NCI-H2107 treated with DMSO at 0.1 percent for 48 hours (cell line): ENCODE data around the gene DDT.
"Not testable (repeated sequence)": the region's sequence is repeated elsewhere in the genome, so short reads cannot be mapped to it uniquely, and the experiment has no call there.

ENCODE experiments used
- DNase-seq: peaks from one replicate; lab custom pipeline; 2025; ENCODE audit not compliant: unreplicated experiment; lab: John Stamatoyannopoulos, UW

DDT gene

DNA sequence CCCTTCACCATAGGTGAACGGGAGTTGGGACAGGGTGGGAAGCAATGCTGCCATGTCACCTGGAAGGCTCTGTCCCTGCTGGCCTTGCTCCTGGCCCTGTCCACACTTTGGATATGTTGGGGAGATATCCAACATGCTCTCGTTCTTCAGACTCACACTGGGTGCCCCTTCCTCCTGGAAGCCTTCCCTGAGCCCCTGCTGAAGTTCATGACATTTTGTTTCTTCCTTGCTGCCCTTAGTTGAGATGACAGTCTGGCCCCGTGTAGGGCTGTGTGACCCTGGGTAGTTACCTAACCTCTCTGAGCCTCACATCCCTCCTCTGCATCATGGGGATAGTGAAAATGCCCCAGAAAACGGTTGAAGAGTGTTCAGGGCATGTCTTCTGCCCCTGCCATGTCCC, 20.8 kb downstream of the DDT start:
- not testable (repeated sequence) for DNase-seq

- not testable (repeated sequence) for DNase-seq
Observed at GRCh38 chr22:23952794-23953405, 21.3 kb downstream of the DDT start.

DNA sequence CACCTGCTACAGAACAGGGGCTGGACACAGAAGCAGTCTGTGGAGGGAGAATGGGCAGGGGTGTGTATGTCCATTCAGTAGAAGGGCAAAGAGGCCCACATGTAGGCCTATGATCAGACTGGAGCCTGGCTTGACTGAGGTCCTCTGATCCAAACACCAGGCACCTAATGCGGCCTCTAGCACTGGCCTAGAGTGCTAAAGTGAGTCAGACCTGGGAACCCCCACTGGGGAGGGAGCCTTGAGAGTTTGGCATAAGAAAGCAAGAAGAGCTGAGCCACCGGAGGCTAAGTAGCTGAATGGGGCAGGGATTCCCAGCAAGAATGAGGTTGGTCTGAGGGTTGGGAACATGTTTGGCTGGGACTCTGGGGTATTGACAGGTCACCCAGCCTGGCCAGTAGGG, 22.9 kb downstream of the DDT start:
- DNase-seq: not testable (repeated sequence)

DNA sequence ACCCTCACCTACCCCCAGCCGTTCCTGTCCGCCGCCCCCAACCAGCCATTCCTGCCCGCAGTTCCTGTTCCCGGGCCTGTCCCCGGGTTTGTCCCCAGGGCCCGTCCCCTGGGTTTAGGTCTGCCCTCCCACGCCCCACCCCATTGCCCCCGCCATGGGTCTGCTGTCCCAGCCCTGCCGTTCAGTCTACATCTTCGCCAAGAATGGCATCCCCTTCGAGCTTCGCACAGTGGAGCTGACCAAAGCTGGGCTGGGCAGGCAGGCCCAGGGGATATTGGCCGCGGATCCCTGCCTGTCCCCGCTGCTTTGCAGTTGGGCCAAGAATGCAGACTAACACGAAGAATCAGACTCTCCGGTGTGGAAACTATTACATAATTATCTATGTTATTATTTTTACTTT, 24.5 kb downstream of the DDT start:
- DNase-seq: not testable (repeated sequence)

DNA sequence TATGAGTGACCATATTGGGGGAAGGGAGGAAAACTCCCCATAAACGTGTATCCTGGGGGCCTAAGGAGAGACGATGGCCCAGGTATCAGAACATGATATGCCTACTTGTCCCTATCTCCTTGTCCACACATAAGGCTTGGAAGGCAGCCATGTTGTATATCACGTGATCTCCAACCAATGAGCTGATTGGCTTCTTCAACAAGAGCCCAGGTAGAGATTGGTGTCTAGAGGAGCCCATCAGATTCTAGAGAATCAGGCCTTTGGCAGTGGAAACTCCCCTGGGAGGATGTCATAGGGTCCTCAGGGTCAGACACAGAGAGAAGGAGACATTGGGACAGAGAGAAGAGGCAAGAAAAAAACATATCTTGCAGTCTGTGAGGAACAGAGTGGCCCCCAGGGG, 26.9 kb downstream of the DDT start:
- not testable (repeated sequence) for DNase-seq

GRCh38 chr22:23940166-23940565, 34.1 kb downstream of the DDT start:
- not testable (repeated sequence) for DNase-seq

GRCh38 chr22:23939017-23939357, 35.3 kb downstream of the DDT start:
- DNase-seq: no peak

DNA sequence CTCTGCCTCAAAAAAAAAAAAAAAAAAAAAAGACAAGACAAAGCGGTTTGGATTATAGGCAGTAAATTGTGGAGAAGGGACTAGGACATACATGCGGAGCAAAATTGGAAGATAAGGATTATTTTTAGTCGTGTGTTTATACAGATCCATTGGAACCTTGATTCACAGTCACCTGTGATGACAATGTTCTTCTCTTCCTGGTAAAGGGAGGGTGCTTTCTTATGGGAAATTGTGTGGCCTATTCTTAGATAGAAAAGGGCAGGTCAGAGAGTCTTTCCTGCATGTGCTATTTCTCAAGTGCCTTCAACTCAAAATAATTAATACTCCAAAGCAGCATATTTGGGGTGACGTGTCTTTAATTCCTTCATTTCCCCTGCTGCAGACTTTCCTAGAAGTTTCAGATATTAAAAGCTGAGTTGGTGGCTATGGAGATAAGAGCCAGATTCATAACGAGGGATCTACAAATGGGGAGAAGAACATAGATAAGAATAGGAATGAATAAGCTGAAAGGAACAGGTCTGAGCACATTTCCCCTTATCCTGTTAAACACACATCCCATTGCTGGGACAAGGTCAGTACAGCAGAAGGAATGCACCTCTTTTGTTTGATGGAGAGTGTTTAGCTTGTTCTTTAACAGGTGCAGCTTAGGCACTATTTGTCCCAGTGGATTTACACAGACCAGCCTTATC, 35.8 kb downstream of the DDT start:
- no peak for DNase-seq

DNA sequence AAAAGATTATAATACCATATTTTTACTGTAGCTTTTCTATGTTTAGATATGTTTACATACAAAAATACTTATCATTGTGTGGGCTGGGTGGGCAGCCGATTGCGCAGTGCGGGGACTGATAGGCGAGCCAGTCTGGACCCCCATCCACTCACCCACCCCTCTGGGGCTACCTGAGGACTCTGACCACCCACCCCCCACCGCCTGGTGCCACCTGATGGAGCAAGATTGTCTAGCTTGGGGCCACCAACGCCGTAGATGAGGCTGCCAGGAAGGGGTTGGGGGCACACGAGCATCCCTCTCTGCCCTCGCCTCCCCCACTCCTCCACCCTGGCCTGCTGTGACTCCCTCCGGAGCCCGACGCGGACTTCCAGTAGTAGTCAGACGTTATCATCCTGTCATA, 47.7 kb downstream of the DDT start:
- no peak for DNase-seq

- DNase-seq: no peak
Observed at GRCh38 chr22:23925020-23925606, 49.1 kb downstream of the DDT start.

- DNase-seq: no peak
Observed at GRCh38 chr22:23922921-23923320, 51.3 kb downstream of the DDT start.

DNA sequence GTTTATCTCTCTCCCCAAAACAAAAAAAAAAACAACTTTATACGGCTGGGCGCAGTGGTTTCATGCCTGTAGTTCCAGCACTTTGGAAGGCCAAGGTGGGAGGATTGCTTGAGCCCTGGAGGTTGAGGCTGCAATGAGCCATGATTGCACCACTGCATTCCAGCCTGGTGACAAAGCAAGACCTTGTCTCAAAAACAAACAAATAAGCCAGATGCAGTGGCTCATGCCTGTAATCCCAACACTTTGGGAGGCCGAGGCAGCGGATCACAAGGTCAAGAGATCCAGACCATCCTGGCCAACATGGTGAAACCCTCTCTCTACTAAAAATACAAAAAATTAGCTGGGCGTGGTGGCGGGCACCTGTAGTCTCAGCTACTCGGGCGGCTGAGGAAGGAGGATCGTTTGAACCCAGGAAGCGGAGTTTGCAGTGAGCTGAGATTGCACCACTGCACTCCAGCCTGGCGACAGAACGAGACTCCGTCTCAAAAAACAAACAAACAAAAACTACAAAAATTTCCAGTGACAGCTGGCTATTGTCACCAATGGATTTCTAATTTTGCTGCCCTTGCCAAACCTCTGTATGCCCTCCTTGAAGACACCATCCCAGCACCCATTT, 52.5 kb downstream of the DDT start:
- DNase-seq: not testable (repeated sequence)
